ENCODE results near the gene NUMBL.

- TF ChIP-seq EZH2 (IDR thresholded peaks at IDR 0.05) (no peak), POLR2AphosphoS5 (IDR thresholded peaks at IDR 0.05; ENCODE audit: borderline replicate concordance, low read depth, low read length) (no peak)
Measured at GRCh38 chr19:40688987-40689338, 1.5 kb downstream of the NUMBL start.
